Measurements from ENCODE around the gene MRPL21.
"Not testable (repeated sequence)": the region's sequence is repeated elsewhere in the genome, so short reads cannot be mapped to it uniquely, and the experiment has no call there.

- not testable (repeated sequence) for TF ChIP-seq CTCF (IDR thresholded peaks at IDR 0.05); EZH2 (IDR thresholded peaks at IDR 0.05; ENCODE audit: borderline replicate concordance, insufficient read depth, low read depth, low read length, poor library complexity, severe bottlenecking)
Observed at GRCh38 chr11:68884827-68885226, 18.8 kb downstream of the MRPL21 start.
